Panc1 (cell line): ENCODE results near the gene RASL11B.

Experiments
- CTCF ChIP-seq: fragments of 450-650 bp; IDR thresholded peaks from 2 replicates; pipeline ENCODE4 v1.5.1; 2017; ENCODE audit warnings: mild to moderate bottlenecking
- POLR2AphosphoS5 ChIP-seq: IDR thresholded peaks from 2 replicates; pipeline ENCODE4 v1.6.1; 2012; ENCODE audit warnings: mild to moderate bottlenecking, low read depth, low read length, moderate library complexity
- SIN3A ChIP-seq: IDR thresholded peaks from 2 replicates; pipeline ENCODE4 v1.6.1; 2012; ENCODE audit warnings: low read depth, mild to moderate bottlenecking, low read length, moderate library complexity, borderline replicate concordance; ENCODE audit not compliant: insufficient read depth
- TCF7L2 ChIP-seq: IDR thresholded peaks from 2 replicates; pipeline ENCODE4 v1.6.1; 2011; ENCODE audit warnings: mild to moderate bottlenecking, low read depth, low read length, inconsistent platforms

GRCh38 chr4:52890521-52890791 lies 28.3 kb downstream of the RASL11B start:
- TF ChIP-seq CTCF (no peak), POLR2AphosphoS5 (no peak), SIN3A (no peak), TCF7L2 (no peak)
